ENCODE results near the gene UBN2.

Gene UBN2

GRCh38 chr7:139231513-139232376 is 708 bp downstream of the UBN2 start:
- DNase-seq (ENCODE audit: low read depth, low spot score): no peak

GRCh38 chr7:139232377-139232717 is 1.3 kb downstream of the UBN2 start:
- DNase-seq (ENCODE audit: low read depth, low spot score): no peak

- no peak for DNase-seq (ENCODE audit: low read depth, low spot score)
These were observed 1.9 kb downstream of the UBN2 start for GRCh38 chr7:139232904-139233303.

GRCh38 chr7:139241258-139241657 is 10.2 kb downstream of the UBN2 start:
- no peak for DNase-seq (ENCODE audit: low read depth, low spot score)

- no peak for DNase-seq (ENCODE audit: low read depth, low spot score)
These were observed 11.8 kb downstream of the UBN2 start for GRCh38 chr7:139242741-139243281.

- DNase-seq (ENCODE audit: low read depth, low spot score): no peak
These were observed 14.4 kb downstream of the UBN2 start for GRCh38 chr7:139245401-139245800.

GRCh38 chr7:139246494-139246893 is 15.5 kb downstream of the UBN2 start:
- DNase-seq (ENCODE audit: low read depth, low spot score): no peak

GRCh38 chr7:139246905-139247304 is 15.9 kb downstream of the UBN2 start:
- DNase-seq (ENCODE audit: low read depth, low spot score): no peak

- no peak for DNase-seq (ENCODE audit: low read depth, low spot score)
These were observed 18.3 kb downstream of the UBN2 start for GRCh38 chr7:139249179-139249810.

- no peak for DNase-seq (ENCODE audit: low read depth, low spot score)
These were observed 21.4 kb downstream of the UBN2 start for GRCh38 chr7:139252451-139252850.

- DNase-seq (ENCODE audit: low read depth, low spot score): no peak
These were observed 23.2 kb downstream of the UBN2 start for GRCh38 chr7:139254281-139254680.

- no peak for DNase-seq (ENCODE audit: low read depth, low spot score)
These were observed 23.7 kb downstream of the UBN2 start for GRCh38 chr7:139254728-139255127.

- DNase-seq (ENCODE audit: low read depth, low spot score): no peak
These were observed 24.3 kb downstream of the UBN2 start for GRCh38 chr7:139255290-139255689.

GRCh38 chr7:139259142-139259541 is 28.1 kb downstream of the UBN2 start:
- DNase-seq (ENCODE audit: low read depth, low spot score): no peak

GRCh38 chr7:139264220-139264619 is 33.2 kb downstream of the UBN2 start:
- no peak for DNase-seq (ENCODE audit: low read depth, low spot score)

GRCh38 chr7:139265673-139266072 is 34.6 kb downstream of the UBN2 start:
- no peak for DNase-seq (ENCODE audit: low read depth, low spot score)

- no peak for DNase-seq (ENCODE audit: low read depth, low spot score)
These were observed 40.9 kb downstream of the UBN2 start for GRCh38 chr7:139271718-139272628.

GRCh38 chr7:139284252-139284896 is 53.3 kb downstream of the UBN2 start:
- no peak for DNase-seq (ENCODE audit: low read depth, low spot score)

GRCh38 chr7:139286144-139286543 is 55.1 kb downstream of the UBN2 start:
- DNase-seq (ENCODE audit: low read depth, low spot score): no peak

- DNase-seq (ENCODE audit: low read depth, low spot score): no peak
These were observed 61.8 kb downstream of the UBN2 start for GRCh38 chr7:139292821-139293220.

- no peak for DNase-seq (ENCODE audit: low read depth, low spot score)
These were observed 62.5 kb downstream of the UBN2 start for GRCh38 chr7:139293534-139293933.
